ENCODE measurements around the gene PIP5K1A.

PIP5K1A gene

DNA sequence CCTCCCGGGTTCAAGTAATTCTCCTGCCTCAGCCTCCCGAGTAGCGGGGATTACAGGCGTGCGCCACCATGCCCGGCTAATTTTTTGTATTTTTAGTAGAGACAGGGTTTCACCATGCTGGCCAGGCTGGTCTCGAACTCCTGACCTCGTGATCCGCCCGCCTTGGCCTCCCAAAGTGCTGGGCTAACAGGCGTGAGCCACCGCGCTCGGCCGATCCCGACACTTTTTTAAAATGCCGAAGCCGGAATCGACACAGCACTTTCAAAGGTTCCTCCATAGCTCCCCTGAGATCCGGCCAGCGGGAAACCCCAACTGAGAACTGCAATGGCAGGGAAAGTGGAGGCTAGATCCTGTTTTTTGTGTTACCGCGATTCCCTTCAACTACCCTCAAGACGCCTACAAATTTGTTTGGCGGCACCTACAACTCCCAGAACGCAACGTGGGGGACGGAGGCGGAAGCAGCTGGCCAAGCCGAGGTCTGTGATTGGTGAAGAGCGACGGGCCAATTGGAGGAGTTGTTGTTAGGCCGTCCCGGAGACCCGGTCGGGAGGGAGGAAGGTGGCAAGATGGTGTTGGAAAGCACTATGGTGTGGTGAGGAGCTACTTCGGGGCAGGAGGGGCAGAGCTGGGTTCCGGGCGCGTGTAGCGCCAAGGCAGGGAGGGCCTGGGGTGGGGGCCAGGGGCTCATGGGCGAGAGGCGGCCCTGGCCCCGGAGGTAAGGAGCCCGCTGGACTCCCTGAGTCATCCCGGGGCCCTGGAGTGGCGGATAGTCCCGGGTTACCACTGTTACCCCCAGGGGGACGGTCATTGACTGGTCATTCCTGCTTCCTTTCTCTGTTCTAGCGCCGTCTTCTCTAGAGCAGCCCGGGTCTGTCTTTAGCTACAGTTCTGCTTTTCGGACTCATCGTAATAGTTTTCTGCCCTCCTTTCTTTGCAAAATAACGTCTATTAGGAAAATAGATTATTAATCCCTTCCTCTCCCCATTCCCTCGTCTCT, 56.2 kb downstream of the PIP5K1A start, which contains the start of gene PSMD4:
TSS of gene PSMD4 (plus strand) at position 518 of the 997 bp plus-strand sequence. CDS start at position 567, 49 bp downstream.
- TF ChIP-seq, protein P1, sequence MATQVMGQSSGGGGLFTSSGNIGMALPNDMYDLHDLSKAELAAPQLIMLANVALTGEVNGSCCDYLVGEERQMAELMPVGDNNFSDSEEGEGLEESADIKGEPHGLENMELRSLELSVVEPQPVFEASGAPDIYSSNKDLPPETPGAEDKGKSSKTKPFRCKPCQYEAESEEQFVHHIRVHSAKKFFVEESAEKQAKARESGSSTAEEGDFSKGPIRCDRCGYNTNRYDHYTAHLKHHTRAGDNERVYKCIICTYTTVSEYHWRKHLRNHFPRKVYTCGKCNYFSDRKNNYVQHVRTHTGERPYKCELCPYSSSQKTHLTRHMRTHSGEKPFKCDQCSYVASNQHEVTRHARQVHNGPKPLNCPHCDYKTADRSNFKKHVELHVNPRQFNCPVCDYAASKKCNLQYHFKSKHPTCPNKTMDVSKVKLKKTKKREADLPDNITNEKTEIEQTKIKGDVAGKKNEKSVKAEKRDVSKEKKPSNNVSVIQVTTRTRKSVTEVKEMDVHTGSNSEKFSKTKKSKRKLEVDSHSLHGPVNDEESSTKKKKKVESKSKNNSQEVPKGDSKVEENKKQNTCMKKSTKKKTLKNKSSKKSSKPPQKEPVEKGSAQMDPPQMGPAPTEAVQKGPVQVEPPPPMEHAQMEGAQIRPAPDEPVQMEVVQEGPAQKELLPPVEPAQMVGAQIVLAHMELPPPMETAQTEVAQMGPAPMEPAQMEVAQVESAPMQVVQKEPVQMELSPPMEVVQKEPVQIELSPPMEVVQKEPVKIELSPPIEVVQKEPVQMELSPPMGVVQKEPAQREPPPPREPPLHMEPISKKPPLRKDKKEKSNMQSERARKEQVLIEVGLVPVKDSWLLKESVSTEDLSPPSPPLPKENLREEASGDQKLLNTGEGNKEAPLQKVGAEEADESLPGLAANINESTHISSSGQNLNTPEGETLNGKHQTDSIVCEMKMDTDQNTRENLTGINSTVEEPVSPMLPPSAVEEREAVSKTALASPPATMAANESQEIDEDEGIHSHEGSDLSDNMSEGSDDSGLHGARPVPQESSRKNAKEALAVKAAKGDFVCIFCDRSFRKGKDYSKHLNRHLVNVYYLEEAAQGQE (IDR thresholded peaks at IDR 0.05; ENCODE audit: insufficient read depth in 1 of 2, low read depth in 2 of 2, low read length in 2 of 2): no peak
- TF ChIP-seq TAF1 (IDR thresholded peaks at IDR 0.05; ENCODE audit: borderline replicate concordance, insufficient read depth, low read length) (peak; percentile 94; the same call in 1 of the 2 replicates), SIN3A (IDR thresholded peaks at IDR 0.05; ENCODE audit: borderline replicate concordance, insufficient read depth, low read length) (peak; percentile 78; the same call in 1 of the 2 replicates), FOXP2 (optimal IDR thresholded peaks at IDR 0.05; ENCODE audit: borderline replicate concordance, extremely low read depth, extremely low read length, insufficient read depth) (peak; percentile 64), POLR2AphosphoS5 (IDR thresholded peaks at IDR 0.05; ENCODE audit: low read depth, low read length) (peak; percentile 98)

DNA sequence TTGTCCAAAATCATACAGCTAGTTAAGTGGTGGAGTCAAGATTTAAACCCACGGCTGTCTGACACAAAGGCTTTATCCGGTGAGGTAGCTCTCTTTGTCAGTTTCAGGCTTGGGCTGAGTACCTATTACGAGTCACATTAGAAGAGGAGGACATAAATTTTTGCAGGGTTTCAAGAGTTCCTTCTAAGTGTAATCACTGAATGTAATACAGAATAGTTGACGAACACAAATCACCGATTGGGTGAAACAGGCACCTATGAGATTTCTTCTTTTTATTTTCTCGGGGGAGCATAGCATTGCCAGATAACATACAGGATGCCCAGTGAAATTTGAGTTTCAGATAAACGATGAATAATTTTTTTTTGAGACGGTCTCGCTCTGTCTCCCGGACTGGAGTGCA, 57.0 kb downstream of the PIP5K1A start:
- TF ChIP-seq FOXP2 (optimal IDR thresholded peaks at IDR 0.05; ENCODE audit: borderline replicate concordance, extremely low read depth, extremely low read length, insufficient read depth) (no peak), SIN3A (IDR thresholded peaks at IDR 0.05; ENCODE audit: borderline replicate concordance, insufficient read depth, low read length) (no peak), POLR2AphosphoS5 (IDR thresholded peaks at IDR 0.05; ENCODE audit: low read depth, low read length) (no peak; the same call in 1 of the 2 replicates), TAF1 (IDR thresholded peaks at IDR 0.05; ENCODE audit: borderline replicate concordance, insufficient read depth, low read length) (no peak)
- TF ChIP-seq, protein P1 (IDR thresholded peaks at IDR 0.05; ENCODE audit: insufficient read depth in 1 of 2, low read depth in 2 of 2, low read length in 2 of 2): no peak

DNA sequence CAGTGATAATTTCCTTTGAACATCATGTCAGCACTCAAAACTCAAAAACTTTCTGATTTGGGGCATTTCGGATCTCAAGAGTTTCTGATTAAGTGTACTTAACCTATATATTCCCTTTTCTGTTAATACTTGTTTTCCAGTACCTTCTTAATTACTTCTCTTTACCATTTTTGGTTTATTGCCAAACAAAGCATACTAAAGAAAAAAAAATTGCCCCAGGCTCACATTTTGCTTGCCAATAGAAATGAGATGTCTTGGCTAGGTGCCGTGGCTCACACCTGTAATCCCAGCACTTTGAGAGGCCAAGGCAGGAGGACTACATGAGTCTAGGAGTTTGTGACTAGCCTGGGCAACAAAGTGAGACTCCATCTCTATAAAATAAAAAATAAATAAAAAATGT, 61.0 kb downstream of the PIP5K1A start:
- TF ChIP-seq SIN3A (IDR thresholded peaks at IDR 0.05; ENCODE audit: borderline replicate concordance, insufficient read depth, low read length): no peak
- TF ChIP-seq, protein P1 (IDR thresholded peaks at IDR 0.05; ENCODE audit: insufficient read depth in 1 of 2, low read depth in 2 of 2, low read length in 2 of 2): no peak
- no peak for TF ChIP-seq FOXP2 (optimal IDR thresholded peaks at IDR 0.05; ENCODE audit: borderline replicate concordance, extremely low read depth, extremely low read length, insufficient read depth)
- TF ChIP-seq POLR2AphosphoS5 (IDR thresholded peaks at IDR 0.05; ENCODE audit: low read depth, low read length): no peak

DNA sequence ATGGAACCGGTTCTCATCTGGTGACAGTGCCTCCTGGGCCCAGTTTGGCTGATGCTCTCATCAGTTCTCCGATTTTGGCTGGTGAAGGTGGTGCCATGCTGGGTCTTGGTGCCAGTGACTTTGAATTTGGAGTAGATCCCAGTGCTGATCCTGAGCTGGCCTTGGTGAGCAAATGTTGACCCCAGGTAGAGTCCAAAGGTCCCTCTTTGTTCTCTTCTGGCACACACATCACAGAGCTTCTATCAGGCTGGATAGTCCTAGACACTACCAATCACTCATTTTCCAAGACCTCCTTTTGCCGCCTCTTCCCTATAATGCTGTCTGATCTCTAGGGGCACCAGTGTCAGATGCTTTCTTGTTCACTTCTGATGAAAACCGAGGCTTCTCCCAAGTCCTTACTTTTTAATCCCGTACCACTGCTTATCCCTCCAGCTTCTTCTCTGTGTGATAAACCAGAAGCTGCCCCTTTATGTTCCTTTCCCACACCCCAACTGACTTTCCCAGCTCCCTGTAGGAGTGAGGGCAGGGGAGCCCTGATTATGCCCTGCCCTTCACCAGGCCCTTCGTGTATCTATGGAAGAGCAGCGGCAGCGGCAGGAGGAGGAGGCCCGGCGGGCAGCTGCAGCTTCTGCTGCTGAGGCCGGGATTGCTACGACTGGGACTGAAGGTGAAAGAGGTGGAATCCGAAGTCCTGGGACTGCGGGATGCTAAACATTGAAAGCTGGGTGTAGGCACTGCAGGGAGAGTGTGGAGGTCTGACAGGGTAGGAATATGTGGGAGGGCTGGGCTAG, 67.3 kb downstream of the PIP5K1A start:
- TF ChIP-seq POLR2AphosphoS5 (IDR thresholded peaks at IDR 0.05; ENCODE audit: low read depth, low read length) (0 out of 2 replicates have a peak, but pooled peaks have one; percentile 20), FOXP2 (optimal IDR thresholded peaks at IDR 0.05; ENCODE audit: borderline replicate concordance, extremely low read depth, extremely low read length, insufficient read depth) (no peak), TAF1 (IDR thresholded peaks at IDR 0.05; ENCODE audit: borderline replicate concordance, insufficient read depth, low read length) (no peak), SIN3A (IDR thresholded peaks at IDR 0.05; ENCODE audit: borderline replicate concordance, insufficient read depth, low read length) (no peak)
- TF ChIP-seq, protein P1 (IDR thresholded peaks at IDR 0.05; ENCODE audit: insufficient read depth in 1 of 2, low read depth in 2 of 2, low read length in 2 of 2): no peak
